GM18517 (cell line): ENCODE data around the gene RPS6KA6.

ENCODE experiments used
- ATAC-seq: cut with Tn5 transposase; IDR thresholded peaks from one replicate; pipeline ENCODE4 v1.9.1; 2021; ENCODE audit warnings: mild to moderate bottlenecking, moderate library complexity; ENCODE audit not compliant: unreplicated experiment

Gene RPS6KA6

DNA sequence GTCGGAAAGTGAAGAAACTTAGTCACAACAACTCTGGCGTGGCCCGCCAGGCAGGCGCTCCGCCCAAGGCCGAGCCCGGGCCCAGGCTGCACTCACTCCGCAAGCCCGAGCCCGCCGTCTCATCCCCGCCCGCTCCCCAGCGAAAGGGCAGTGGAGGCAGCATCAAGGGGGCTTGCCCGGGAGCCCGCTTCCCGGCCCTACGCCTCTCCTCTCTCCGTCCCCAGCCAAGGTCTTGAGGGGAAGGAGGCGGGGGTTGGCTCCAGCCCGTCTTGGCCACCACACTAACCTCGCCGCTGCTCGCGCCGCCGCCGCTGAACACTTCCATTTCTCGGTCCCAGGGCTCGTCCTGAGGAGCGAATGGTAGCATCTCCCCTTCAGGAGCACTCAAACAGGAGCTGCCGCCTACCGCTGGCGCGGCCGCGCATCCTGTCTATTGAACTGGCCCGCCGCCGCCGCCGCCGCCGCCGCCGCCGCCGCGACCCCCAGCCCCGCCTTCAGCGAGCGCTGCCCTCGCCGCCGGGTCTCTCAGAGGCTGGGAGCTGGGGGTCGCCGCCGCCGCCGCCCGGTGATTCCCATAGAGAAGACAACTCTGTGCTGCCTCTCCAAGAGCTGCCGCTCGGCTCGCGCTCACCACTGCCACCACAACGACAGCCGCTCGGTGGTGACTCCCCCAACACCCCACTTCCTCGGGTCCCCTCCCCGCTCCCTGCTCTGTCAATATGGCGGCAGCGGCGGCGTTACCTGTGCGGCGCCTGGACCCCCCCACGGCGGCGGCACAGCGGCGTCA, at the start of gene RPS6KA6:
Gene RPS6KA6, minus strand, starts transcription at position 667 of the 787 bp plus-strand sequence. Its CDS starts 300 bp downstream, at position 367.
- ATAC-seq = no peak

DNA sequence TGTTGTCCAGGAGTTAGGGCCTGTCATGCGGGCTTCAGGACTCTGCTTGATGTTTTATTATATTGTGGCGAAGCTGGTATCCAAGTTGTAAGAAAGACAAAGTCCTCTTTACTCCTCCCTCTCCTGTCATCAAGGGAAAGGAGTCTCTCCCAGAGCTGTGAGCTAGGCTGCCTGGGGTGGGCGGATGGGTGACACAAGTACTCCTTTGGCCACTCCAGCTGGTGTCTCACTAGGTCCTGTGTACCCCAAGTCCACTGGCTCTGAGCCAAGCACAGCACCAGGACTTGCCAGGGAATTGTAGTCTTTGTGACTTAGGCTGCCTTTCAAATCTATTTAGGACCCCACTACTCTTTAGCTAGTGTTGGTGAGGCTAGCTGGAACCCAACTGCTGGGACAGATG, 36.7 kb upstream of the RPS6KA6 start:
- no peak for ATAC-seq

DNA sequence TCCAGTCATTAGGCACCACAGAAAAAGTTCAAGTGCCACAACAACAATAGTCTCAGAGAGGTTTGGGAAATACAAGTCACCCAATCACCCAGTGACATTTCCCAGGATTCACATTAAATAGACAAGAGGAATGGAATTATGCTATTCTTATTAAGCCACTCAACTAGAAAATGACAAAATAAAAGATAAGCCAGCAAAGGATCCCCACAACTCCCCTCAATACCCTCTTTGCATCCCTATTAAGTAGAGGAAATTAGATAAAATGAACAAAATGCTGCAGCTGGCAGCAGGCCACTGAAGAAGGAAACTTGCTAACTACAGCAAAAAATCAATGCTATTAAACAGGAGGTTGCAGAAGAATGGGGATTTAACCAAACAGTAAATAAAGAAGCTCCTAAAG, 35.3 kb upstream of the RPS6KA6 start:
- no peak for ATAC-seq

DNA sequence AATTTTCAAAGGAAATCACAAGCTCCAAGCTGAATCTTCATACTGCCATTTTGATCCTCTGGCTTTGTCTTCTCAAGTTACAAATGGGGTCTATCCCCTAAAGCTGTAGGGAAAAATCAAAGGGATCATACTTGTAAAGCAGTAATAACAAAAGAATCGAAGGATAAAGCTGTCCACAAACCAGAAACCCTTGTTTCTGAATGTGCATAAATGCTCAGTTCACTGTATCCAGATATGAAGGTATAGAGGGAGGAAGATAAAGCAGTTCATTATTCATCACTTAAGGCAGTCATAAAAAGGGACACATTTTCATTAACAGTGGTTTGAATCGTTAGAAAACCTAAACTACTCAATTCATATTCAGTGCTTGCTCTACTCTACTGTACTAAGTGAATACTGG, 33.2 kb upstream of the RPS6KA6 start:
- no peak for ATAC-seq

DNA sequence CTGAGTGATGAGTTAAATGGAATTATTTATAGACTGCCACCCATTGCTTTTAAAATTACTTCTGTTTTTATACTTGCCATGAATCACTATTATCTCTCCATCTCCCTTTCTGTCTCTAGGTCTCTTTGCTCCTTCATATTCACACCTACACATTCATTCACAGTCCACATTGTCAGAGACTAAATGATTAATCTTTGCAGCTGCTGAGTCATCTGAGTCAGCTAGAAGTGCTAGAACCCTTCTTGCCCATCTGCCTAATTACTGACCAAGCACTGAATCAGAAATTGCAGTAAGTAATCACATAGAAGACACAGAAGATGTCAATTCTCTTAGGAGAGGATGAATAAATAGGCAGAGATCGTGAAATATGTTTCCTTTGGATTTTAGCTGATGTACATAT, 31.6 kb upstream of the RPS6KA6 start:
- ATAC-seq = no peak

DNA sequence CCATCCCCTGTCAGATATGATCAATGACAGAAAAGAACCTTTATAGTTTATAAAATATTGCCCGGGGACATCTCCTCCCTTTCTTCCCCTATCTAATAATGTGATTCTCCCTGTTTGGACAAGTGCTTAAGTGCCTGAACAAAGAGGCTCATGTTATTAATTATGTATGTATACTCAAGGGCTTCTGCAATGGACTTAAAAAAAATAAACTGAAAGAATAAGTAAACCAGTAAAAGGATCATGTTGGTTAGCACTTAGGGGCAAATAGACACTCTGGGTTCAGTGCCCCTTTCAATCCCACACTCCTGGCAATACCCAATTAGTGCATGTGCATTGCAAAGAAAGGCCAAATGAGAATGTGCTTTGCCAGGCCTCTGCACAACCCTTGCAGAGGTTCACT, 30.7 kb upstream of the RPS6KA6 start:
- no peak for ATAC-seq

DNA sequence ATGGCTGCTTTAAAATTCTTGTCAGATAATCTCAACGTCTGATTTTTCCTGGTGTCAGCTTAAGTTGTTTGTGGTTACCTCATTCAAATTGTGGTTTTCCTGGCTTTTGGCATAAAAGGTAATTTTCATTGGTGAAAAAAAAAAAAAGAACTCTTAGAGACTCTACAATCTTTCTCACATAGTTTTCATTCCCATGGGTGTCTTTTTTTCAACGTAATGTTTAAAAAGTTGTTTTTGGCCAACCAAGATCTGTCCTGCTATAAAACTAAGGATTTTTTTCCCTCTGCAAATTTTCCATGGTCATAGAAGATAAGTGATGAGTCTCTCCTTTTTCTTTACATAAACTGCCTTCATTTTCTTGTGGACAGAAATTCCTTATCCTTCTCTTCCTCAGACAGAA, 28.9 kb upstream of the RPS6KA6 start:
- no peak for ATAC-seq

DNA sequence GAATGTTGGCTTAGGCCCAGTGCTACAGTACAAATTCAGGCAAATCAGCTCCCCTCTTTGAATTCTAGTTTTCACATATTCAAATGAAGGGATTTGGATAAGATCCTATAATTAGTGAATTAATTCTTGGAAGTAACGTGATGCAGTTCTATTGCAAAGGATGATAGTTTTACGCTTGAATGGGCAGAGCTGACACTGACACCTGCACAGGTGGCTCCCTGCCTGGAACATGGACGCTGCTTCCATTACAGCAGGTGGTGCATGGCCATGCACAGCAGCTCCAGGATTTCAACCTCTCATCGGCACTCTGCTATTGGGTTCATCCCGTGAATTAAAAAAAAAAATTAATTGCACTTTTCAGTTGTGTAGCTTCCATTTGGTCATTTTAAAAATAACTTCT, 28.4 kb upstream of the RPS6KA6 start:
- no peak for ATAC-seq

DNA sequence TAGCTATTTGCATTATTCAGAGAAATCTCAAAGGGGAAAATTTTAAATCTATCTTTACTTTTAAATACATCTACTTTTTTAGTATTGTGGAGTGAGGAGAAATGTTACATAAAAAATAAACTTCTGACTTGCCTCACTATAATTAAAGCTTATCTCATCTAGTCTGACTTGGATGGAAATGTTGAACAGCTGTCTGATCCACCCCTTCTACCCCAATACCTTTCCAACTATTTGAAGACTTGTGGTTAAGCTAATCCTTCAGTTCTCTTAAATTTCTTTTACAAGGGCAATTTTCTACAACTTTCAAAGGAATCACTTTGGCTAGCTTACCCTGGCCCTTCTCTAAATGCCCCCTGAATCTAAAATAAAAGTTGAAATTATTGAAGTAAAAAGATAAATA, 17.3 kb upstream of the RPS6KA6 start:
- ATAC-seq = no peak

DNA sequence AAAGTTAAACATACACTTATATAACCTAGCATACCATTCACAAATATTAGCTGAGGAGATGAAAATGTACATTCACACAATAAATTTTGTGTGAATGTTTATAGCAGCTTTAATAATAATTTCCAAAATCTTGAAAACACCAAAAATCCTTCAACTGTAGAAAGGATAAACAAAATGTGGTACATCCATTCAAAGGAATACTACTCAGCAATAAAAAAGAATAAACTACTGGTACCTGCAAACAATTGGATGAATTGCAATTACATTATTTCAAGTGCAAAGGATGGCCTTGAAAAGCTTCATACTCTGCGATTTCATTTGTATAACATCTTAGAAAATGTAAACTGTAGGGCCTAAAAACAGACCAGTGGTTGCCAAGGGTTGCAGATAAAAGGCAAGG, 11.7 kb upstream of the RPS6KA6 start:
- no peak for ATAC-seq

DNA sequence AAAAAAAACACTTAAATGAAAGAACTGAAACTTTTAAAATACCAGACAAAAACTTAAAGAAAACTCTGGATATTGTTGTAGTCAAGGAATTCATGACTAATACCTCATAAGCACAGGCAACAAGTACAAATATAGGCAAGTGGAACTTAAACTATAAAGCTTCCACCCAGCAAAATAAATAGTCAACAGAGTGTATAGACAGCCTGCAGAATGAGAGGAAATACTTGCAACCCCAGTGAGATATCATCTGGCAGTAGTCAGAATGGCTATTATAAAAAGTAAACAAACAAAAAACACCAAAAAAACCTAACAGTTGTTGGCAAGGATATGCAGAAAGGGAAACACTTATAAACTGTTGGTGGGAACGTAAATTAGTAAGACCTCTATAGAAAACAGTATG, 9.6 kb upstream of the RPS6KA6 start:
- ATAC-seq = no peak

DNA sequence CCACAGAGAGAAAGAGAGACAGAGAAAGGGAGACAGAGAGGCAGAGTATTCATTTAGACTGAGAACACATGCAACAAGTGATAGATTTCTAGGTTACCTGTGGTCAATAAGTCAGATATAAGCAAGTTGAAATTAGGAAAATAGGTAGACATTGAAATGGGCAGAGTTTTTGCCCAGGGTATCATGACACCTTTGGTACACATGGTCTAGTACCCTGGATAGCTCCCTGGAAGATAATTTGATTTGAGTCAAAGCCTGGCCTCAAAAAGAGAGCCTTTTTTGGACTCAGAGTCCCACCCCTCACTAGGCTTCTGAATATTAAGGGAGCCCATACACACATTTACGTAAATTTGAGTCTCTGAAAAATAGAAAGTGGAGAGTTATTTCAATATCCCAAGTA, 4.0 kb upstream of the RPS6KA6 start:
- ATAC-seq = no peak

DNA sequence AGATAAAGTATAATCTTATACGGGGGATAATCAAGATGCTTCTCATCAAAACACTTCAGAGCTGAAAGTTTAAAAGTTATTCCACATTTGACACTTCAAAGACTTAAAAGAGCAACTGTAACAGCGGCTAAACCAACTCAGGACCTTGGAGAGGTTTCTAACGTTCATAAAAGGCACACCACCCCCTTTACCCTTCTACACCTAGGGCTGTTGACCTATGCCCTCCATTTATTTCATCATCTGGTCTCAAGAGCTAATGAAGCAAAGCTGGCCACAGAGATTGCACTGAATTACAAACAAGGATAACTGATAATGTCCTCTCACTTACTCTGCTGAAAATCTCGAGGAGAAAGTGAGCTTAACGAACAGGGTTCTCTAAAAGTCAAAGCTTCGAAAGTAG, 1.1 kb upstream of the RPS6KA6 start:
- no peak for ATAC-seq

DNA sequence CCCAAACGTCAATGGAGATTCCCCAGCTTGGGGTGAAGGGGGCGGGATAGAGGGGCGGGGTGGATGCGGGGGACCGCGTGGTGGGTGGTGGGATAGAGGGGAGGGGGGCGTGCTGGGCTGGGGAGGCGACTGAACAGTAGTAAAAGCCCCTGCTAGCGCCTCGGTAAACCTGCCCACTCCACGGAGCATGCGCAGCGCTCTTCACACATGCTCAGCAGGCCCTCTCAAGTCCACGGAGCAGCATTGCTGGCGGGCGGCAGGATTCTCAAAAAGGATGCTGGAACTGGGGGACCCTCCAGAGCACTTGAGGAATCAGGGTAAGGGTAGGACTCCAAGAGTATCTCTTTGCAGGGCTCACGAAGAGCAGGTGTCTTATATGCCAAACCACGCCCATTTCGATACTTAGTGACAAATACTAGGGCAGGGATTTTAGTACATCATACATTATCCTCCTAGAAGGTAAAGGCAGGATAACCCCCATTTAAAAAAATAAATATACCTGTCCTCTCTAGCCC, 378 bp upstream of the RPS6KA6 start:
- no peak for ATAC-seq

DNA sequence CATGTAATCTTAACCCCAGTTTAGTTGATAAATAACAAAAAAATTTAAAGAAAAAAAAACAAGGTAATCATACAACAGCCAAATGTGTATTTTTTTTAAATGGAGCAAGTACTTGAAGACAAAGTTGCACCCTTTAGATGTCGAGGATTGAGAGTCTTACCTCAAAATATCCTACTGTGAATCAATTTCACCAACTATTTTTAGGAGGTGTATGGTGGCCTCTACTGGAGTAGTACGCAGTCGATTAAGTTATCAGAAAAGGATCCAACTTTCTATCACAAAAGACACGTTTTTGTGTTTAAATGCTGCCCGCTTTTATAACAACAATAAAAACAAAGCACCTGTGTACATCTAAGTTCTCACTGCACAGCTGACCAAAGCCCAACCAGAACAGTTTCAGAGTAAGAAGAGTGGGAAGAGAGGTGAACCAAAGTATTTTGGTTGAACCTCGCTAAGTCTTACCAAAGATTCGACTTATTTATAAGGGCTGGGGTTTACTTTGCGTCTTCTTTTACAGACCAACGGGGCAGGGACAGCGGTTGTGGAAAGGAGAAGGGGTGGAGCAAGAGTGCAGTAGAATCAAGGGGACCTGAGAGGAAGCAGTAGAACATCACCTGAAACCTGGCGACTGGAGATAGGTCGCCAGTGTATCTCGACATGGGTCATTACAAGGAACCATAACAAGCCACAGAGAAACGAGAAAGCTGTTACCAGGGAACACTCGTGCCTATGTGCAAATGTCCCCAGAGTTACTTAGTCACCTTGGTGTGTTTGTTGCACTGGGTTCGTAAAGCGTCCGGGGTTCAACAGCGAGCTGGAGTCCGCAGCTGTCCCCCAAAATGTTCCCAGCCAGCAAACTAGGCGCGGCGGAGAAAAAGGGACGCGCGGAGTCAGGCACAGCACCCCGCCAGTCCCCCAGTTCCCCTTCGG, 1.1 kb downstream of the RPS6KA6 start:
- ATAC-seq = no peak

DNA sequence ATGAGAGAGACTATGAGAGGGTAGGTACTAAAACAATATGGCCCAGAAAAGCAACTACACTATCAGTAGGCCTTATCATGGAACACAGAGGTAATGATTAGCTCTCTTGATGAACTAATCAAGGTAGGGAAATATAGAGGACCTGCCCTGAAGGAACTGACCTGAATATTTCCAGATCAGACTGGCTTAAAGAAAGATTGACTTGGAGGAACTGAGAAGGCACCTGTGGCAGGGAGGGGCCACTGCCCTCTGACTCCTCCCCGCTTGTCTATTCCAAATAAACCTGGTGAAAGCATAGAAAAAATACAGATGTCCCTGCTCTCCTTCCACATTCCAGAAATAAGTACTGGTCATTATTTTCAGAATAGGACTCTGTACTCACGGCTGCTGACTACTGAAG, 5.5 kb downstream of the RPS6KA6 start:
- no peak for ATAC-seq

DNA sequence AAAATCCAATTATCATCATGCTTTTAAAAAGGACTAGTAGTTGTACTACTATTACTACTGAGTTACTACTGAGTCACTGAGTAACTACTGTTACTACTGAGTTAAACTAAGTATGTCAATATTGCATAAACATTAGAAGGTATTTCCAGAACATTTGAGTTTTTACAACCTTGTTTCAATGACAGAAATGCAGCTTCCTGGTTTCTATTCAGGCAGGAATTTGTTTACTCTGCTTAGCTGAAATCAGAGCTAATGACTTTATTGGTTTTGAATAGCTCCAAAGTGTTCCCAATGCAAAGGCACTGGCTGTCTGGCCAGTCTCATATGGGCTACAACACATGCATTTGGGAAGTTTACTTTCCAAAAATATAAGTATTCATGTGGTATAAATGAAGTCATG, 12.0 kb downstream of the RPS6KA6 start:
- no peak for ATAC-seq

DNA sequence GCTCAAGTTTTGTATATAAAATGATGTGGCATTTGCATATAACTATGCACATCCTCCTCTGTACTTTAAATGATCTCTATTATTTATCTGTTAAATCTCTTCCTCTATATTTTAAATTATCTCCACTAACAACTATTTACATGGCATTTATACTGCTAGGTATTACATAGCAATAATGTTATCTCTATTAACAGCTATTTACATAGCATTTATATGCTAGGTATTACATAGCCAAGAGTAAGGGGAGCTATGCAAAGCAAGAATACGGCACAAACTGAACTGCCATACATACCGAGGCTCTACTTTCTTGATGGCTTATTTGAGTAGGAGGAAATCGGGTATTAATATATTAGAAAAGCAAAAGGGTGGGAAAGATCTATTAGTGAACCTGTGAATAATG, 12.7 kb downstream of the RPS6KA6 start:
- no peak for ATAC-seq

DNA sequence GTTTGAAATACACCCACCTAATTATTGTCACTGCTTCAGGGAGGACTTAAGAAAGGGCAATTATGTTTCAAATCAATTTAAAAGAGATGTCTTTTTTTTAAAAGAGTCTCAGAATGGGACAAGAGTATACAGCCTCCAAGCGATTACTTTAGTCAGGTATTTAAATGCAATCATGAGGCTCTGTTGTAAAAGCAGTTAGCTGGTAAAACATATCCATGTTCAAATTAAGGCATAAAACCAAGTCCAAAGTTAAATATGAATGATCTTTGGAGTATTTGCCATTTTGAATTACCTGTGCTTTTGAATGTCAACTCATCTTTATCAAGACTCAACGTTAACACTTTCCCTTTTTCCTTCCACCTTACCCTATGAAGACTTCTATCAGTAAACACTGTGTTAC, 13.7 kb downstream of the RPS6KA6 start:
- no peak for ATAC-seq

DNA sequence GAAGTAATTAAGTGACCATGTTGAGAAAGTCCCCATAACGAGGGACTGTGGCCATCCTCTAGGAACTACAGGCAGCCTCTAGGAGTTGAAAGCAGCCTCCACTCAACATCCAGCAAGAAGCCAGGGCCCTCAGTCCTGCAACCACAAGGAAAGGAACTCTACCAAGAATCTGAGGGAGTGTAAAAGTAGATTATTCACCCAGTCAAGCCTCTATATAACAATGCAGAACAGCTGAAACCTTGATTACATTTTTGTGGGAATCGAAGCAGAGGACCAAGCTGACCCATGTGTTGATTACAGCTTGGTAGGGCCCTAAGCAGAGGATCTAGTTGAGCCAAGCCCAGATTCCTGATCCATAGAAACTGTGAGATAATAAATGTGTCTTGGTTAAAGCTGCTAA, 17.1 kb downstream of the RPS6KA6 start:
- ATAC-seq = no peak

DNA sequence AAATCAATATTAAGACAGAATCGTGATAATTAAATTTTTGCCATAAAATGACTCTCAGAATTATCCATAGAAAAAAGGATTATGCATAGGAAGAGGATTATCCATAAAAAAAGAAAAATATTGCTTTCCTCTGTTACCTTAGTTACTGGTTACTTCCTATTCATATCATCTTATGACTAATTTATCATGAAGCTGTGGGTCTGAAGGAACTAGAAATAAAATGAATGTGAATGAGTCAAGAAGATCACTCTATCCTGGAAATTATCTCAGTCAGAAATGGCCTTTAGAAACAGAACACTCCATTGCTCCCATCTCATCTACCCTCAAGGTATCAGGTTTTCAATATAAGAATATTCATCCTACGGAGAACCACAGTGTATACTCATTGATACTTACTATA, 19.4 kb downstream of the RPS6KA6 start:
- no peak for ATAC-seq

DNA sequence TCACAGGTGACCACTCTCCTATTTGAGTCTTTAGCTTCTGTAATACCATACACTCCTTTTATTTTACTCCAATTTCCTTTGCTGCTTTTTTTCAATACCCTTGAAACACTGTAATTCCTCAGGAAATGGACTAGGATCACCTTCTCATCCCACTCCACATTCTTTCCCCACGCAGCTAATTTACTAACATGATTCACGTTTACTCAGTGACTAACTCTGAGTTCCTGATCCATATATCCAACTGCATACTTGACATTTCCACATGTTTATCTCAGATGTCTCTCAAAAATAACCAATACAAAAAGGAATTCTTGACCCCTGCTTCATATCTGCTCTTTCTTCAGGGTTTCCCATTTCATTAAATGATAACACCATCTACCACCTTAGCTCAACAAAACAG, 19.9 kb downstream of the RPS6KA6 start:
- no peak for ATAC-seq
